ENCODE data around the gene SEC24B.

SEC24B gene

GRCh38 chr4:109440948-109441347 is 7.3 kb downstream of the SEC24B start:
- TF ChIP-seq TAF1 (IDR thresholded peaks at IDR 0.05; ENCODE audit: low read depth), result no peak
- TF ChIP-seq TCF12 (IDR thresholded peaks at IDR 0.05; ENCODE audit: low read depth), result no peak
- no peak for TF ChIP-seq MAX (IDR thresholded peaks at IDR 0.05)
- no peak for TF ChIP-seq EGR1 (IDR thresholded peaks at IDR 0.05)
- TF ChIP-seq USF1 (IDR thresholded peaks at IDR 0.05), result no peak
- TF ChIP-seq ZBTB7A (IDR thresholded peaks at IDR 0.05; ENCODE audit: low read depth), result no peak
- no peak for TF ChIP-seq CREB1 (IDR thresholded peaks at IDR 0.05; ENCODE audit: low read depth)
- no peak for TF ChIP-seq YY1 (IDR thresholded peaks at IDR 0.05; ENCODE audit: low read depth)
- TF ChIP-seq TEAD4 (IDR thresholded peaks at IDR 0.05), result no peak
- no peak for TF ChIP-seq NFIC (IDR thresholded peaks at IDR 0.05)
- TF ChIP-seq EP300 (IDR thresholded peaks at IDR 0.05; ENCODE audit: borderline replicate concordance), result no peak
- TF ChIP-seq FOXM1 (IDR thresholded peaks at IDR 0.05; ENCODE audit: borderline replicate concordance, low read depth), result no peak
- no peak for TF ChIP-seq CEBPB (IDR thresholded peaks at IDR 0.05)
- no peak for TF ChIP-seq REST (IDR thresholded peaks at IDR 0.05; ENCODE audit: low read depth)
- TF ChIP-seq RAD21 (IDR thresholded peaks at IDR 0.05; ENCODE audit: low read depth), result no peak

- no peak for TF ChIP-seq CEBPB (IDR thresholded peaks at IDR 0.05)
- TF ChIP-seq TEAD4 (IDR thresholded peaks at IDR 0.05), result no peak
- no peak for TF ChIP-seq FOXM1 (IDR thresholded peaks at IDR 0.05; ENCODE audit: borderline replicate concordance, low read depth)
- no peak for TF ChIP-seq TAF1 (IDR thresholded peaks at IDR 0.05; ENCODE audit: low read depth)
- TF ChIP-seq ZBTB7A (IDR thresholded peaks at IDR 0.05; ENCODE audit: low read depth), result no peak
- no peak for TF ChIP-seq EGR1 (IDR thresholded peaks at IDR 0.05)
- TF ChIP-seq REST (IDR thresholded peaks at IDR 0.05; ENCODE audit: low read depth), result no peak
- no peak for TF ChIP-seq NFIC (IDR thresholded peaks at IDR 0.05)
- TF ChIP-seq TCF12 (IDR thresholded peaks at IDR 0.05; ENCODE audit: low read depth), result no peak
Measured at GRCh38 chr4:109441862-109442458, 8.3 kb downstream of the SEC24B start.

- TF ChIP-seq MAX (IDR thresholded peaks at IDR 0.05) (no peak), TCF12 (IDR thresholded peaks at IDR 0.05; ENCODE audit: low read depth) (no peak), TEAD4 (IDR thresholded peaks at IDR 0.05) (no peak), CREB1 (IDR thresholded peaks at IDR 0.05; ENCODE audit: low read depth) (no peak), EGR1 (IDR thresholded peaks at IDR 0.05) (no peak), FOXM1 (IDR thresholded peaks at IDR 0.05; ENCODE audit: borderline replicate concordance, low read depth) (no peak), CEBPB (IDR thresholded peaks at IDR 0.05) (no peak), RAD21 (IDR thresholded peaks at IDR 0.05; ENCODE audit: low read depth) (no peak), USF1 (IDR thresholded peaks at IDR 0.05) (no peak), TAF1 (IDR thresholded peaks at IDR 0.05; ENCODE audit: low read depth) (no peak), EP300 (IDR thresholded peaks at IDR 0.05; ENCODE audit: borderline replicate concordance) (no peak), ZBTB7A (IDR thresholded peaks at IDR 0.05; ENCODE audit: low read depth) (no peak), NFIC (IDR thresholded peaks at IDR 0.05) (no peak), REST (IDR thresholded peaks at IDR 0.05; ENCODE audit: low read depth) (no peak), YY1 (IDR thresholded peaks at IDR 0.05; ENCODE audit: low read depth) (no peak)
Measured at GRCh38 chr4:109444182-109444844, 10.7 kb downstream of the SEC24B start.

GRCh38 chr4:109447278-109447677 is 13.7 kb downstream of the SEC24B start:
- TF ChIP-seq EP300 (IDR thresholded peaks at IDR 0.05; ENCODE audit: borderline replicate concordance) (no peak), RAD21 (IDR thresholded peaks at IDR 0.05; ENCODE audit: low read depth) (no peak)

All from Ishikawa (cell line).